Measurements from ENCODE around the gene ACAP3. TPM values are rescaled to one million over a fixed set of nuclear protein-coding genes. Genes with fewer than 3 reads are reported as not detected.
A peak's percentile ranks its signal among the peaks of the same experiment; 100 is the strongest.

Gene ACAP3
- total RNA-seq, 8 experiments from 2014 or later, result 23.9 to 88.9 (median 48.9) TPM

DNA sequence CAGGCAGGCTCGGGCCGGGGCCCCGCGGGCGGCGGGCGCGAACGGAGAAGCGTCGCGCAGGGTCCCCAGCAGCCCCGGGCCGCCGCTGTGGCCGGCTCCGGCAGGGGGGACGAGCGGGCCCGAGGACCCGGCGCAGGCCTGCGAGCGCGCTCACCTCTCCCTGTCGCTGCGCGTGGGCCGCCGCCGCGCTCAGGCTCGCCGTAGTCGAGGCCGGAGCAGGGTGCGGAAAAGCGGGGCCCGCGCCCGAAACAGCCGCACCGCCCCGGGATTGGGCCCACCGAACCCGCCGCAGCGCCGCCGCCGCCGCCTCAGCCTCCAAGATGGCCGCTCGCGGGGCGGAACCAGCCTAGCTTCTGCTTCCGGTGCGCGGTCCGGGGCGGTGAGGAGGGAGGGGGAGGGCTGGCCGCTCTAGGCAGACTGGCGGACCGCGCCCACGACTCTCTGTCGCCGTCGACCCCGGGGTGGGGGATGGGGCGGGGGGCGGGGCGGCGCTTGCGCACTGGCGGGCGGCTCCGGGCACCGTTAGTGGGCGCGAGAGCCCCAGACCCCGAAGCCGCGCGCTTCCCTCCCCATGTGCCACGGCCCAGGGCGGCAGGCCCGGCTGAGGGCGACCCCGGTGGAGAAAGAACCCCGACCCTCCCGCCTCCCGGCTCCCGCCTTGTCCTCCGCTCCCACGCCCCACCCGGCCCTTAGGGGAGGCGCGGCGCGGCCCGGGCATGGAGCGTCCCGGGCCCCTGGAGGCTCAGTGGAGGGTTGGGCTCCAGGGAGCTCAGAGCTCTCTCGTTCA is 34.0 kb downstream of the ACAP3 start, which contains the start of gene UBE2J2:
TSS of gene UBE2J2 (minus strand) at position 343 of the 787 bp plus-strand sequence. CDS start 5,862 bp downstream, outside the sequence.
- peak; percentile 52 to 95 (median 92) for ATAC-seq (replicated peaks in 6 of 8)
- in situ Hi-C loops (cut with MboI; ENCODE audit: low pct_unique_long_range_greater_than_20kb in 2 of 9, low sequenced_read_pairs in 9 of 9, unreplicated experiment in 9 of 9), result loop anchor here in 3 of 9 experiments (25.0 kb wide), 2 partner anchors 111 to 261 kb away; partner anchors contain the start of genes AGRN (in 2 of the 3), HES4 (in 2 of the 3), ISG15 (in 2 of the 3) and TTLL10 (in 1 of the 3)
- WGBS, 10 experiments, result 0% methylated on average over 7 of the region's 105 CpGs; no CpG with 5 or more reads in 9 of the 10 experiments
- Histone ChIP-seq H3K4me1 (replicated peaks in 1 of 2) (peaks cover 26 to 27% of the 10 kb centered on the region in 2 donors), H3K27ac (peak within 1 kb of the TSS; percentile 89 to 95), H3K4me3 (peak within 1 kb of the TSS; percentile 86 to 98 (median 96))

DNA sequence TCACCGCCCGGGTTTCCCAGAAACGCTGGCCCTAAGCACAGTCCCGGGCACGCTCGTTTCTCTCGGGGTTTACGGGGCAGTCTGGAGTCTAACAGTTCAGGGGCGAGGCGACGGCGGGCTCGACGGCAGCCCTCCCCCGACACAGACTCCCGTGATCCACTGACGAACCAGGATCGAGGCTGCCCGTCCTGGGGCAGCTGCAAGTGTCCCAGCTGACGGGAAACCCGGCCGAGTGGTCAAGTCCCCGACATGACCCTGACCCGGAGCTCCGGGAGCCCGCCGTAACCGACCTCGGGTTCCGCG is 34.6 kb downstream of the ACAP3 start:
- WGBS, 10 experiments, result 0% methylated on average over 8 to 11 of the region's 31 CpGs; no CpG with 5 or more reads in 8 of the 10 experiments
- H3K4me3 ChIP-seq, result peak overlapping the region; percentile 86 to 98 (median 96)
- in situ Hi-C loops (cut with MboI; ENCODE audit: low pct_unique_long_range_greater_than_20kb in 2 of 9, low sequenced_read_pairs in 9 of 9, unreplicated experiment in 9 of 9), result loop anchor here in 3 of 9 experiments (25.0 kb wide), 2 partner anchors 111 to 261 kb away; partner anchors contain the start of genes AGRN (in 2 of the 3), HES4 (in 2 of the 3), ISG15 (in 2 of the 3) and TTLL10 (in 1 of the 3)
- ATAC-seq (replicated peaks in 6 of 8), result peak in 3 of 8 experiments; percentile 1 to 2 (median 2)
- peaks cover 26 to 27% of the 10 kb centered on the region in 2 donors for H3K4me1 ChIP-seq (replicated peaks in 1 of 2)
- H3K27ac ChIP-seq, result peak overlapping the region; percentile 89 to 95

DNA sequence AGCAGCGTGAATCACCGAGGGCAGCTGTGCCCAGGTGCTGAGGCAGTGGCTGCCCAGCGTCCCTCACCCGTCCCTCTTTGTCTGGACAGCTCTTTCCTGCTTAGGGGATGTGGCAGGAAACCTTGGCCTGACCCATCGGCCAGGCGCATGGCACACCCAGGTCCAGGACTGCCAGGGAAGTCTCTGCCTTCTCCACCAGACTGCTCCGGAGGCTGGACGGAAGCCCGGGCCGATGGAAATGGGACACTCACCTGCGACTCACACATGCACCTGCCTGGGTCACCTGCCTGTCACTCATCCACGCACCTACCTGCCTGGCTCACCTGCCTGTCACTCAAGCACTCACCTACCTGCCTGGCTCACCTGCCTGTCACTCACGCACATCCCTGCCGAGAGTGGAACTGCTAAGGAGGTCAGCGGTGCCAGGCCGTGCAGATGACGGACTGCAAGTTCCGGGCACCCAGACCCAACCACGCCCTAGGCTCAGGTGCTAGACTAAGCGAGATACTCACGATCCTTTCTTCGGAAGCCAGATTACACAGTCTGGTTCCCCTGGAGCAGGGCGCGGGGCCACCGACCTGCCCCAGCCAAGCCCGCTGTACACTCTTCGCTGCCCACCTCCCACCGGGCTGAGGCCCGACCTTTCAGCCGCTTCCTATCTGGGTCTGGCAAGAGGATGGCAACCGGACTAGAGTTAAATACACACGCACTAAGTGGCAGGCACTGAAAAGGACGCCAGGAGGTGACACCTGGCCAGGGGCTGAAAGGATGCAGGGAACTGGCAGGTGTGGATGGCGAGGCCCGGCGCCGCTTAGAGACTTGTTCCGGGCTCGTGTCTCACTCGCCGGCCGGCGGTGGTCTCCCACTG is 35.2 kb downstream of the ACAP3 start:
- 19 to 82% (median 52%) methylated on average over 3 to 19 of the region's 43 CpGs; no CpG with 5 or more reads in 2 of the 10 experiments for whole genome bisulfite sequencing, 10 experiments
- ATAC-seq (replicated peaks in 6 of 8), result peak in 1 of 8 experiments; percentile 0
- in situ Hi-C loops (cut with MboI; ENCODE audit: low pct_unique_long_range_greater_than_20kb in 2 of 9, low sequenced_read_pairs in 9 of 9, unreplicated experiment in 9 of 9), result loop anchor here in 3 of 9 experiments (25.0 kb wide), 2 partner anchors 110 to 260 kb away; partner anchors contain the start of genes AGRN (in 2 of the 3), HES4 (in 2 of the 3), ISG15 (in 2 of the 3) and TTLL10 (in 1 of the 3)
- peak overlapping the region; percentile 86 to 98 (median 96) for H3K4me3 ChIP-seq
- peak overlapping the region; percentile 89 to 95 for H3K27ac ChIP-seq
- H3K4me1 ChIP-seq (replicated peaks in 1 of 2), result peaks cover 26 to 27% of the 10 kb centered on the region in 2 donors

DNA sequence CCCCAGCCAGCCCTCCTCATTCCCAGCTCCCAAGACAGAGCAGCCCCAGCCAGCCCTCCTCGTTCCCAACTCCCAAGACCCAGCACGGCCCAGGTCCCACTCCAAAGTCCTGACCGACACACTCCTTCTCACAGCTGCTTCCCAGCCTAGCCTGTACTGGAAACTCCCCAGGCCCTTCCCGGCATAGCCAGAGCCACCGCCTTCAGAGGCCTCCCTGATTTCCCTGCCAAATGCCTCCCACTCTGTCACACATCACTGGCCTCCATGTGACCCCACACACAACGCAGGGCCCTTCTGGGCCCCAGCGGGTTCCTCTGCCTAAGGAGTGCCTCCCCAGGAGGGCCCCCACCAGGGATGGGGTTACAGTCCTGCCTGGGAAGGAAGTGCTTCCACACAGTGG is 36.9 kb downstream of the ACAP3 start:
- H3K4me1 ChIP-seq (replicated peaks in 1 of 2), result peaks cover 26 to 27% of the 10 kb centered on the region in 2 donors
- no peak overlapping the region for H3K4me3 ChIP-seq
- peak in 3 of 8 experiments; percentile 24 to 71 (median 70) for ATAC-seq (replicated peaks in 6 of 8)
- in situ Hi-C loops (cut with MboI; ENCODE audit: low pct_unique_long_range_greater_than_20kb in 2 of 9, low sequenced_read_pairs in 9 of 9, unreplicated experiment in 9 of 9), result loop anchor here in 3 of 9 experiments (25.0 kb wide), 2 partner anchors 109 to 259 kb away; partner anchors contain the start of genes AGRN (in 2 of the 3), HES4 (in 2 of the 3), ISG15 (in 2 of the 3) and TTLL10 (in 1 of the 3)
- no peak overlapping the region for H3K27ac ChIP-seq
- 0 to 100% (median 90%) methylated on average over 1 to 6 of the region's 7 CpGs; no CpG with 5 or more reads in 4 of the 10 experiments for WGBS, 10 experiments

DNA sequence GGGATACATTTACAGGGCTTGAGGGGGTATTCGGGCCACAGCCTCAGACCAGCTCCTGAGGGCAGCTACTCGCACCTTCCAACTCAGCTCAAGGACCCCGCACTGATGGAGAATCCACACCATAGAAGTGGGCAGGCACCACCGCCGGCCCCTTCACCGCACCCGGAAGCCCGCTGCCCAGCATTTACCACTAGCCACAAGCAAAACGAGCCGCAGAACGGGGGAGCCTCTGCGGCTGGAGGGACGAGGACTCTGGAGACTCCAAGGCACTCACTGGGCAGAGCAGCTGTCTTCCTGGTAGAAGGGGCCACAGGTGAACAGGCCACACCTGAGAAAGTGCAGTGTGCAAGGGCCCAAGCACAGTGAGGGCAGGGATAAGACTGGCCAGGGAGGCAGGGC is 39.4 kb downstream of the ACAP3 start:
- 94 to 100% (median 98%) methylated on average over 5 to 13 of the region's 13 CpGs; no CpG with 5 or more reads in 5 of the 10 experiments for WGBS, 10 experiments
- Histone ChIP-seq H3K4me1 (replicated peaks in 1 of 2) (peaks cover 20% of the 10 kb centered on the region in 2 donors), H3K27ac (no peak overlapping the region), H3K4me3 (no peak overlapping the region)
- in situ Hi-C loops (cut with MboI; ENCODE audit: low pct_unique_long_range_greater_than_20kb in 2 of 9, low sequenced_read_pairs in 9 of 9, unreplicated experiment in 9 of 9), result loop anchor here in 3 of 9 experiments (25.0 kb wide), 2 partner anchors 106 to 256 kb away; partner anchors contain the start of genes AGRN (in 2 of the 3), HES4 (in 2 of the 3), ISG15 (in 2 of the 3) and TTLL10 (in 1 of the 3)
- no peak for ATAC-seq (replicated peaks in 6 of 8)

DNA sequence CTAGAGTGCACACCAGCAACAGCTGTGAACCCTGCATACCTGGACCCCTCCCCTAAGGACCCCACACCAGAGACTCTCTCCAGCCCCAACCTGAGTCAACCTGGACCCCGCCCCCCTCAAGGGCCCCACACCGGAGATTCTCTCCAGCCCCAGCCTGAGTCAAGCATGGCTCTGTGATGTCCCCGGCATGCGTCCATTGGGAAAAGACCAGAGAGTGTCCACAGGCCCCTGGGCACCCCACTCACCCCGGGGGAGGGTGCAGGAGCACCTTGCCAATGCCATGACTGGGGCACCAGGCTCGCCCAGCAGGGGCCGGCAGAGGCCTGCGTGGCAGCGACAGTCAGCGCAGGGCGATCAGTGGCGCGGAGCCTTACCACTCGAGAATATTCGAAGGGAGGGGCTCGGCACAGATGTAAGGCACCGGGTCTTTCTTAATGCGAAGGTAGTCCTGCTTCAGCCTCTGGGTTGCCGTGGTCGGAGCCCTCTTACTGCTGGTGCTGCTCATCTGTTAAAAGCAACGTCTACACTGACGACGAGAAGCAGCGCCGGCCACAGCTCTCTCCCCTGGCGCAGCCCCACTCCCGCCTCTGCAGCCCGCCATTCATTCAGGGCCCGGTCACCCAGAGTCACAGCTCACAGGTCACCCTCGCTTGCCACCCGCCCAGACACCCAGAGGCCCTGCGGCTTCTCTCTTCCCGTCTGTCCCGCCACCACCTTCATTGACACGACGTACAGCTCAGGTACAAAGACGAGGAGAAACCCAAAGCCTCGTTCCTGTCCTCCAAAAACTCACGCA is 40.0 kb downstream of the ACAP3 start:
- H3K27ac ChIP-seq, result no peak overlapping the region
- WGBS, 10 experiments, result 94 to 100% (median 96%) methylated on average over 3 to 19 of the region's 39 CpGs; no CpG with 5 or more reads in 5 of the 10 experiments
- in situ Hi-C loops (cut with MboI; ENCODE audit: low pct_unique_long_range_greater_than_20kb in 2 of 9, low sequenced_read_pairs in 9 of 9, unreplicated experiment in 9 of 9), result loop anchor here in 3 of 9 experiments (25.0 kb wide), 2 partner anchors 105 to 255 kb away; partner anchors contain the start of genes AGRN (in 2 of the 3), HES4 (in 2 of the 3), ISG15 (in 2 of the 3) and TTLL10 (in 1 of the 3)
- H3K4me3 ChIP-seq, result no peak overlapping the region
- peak in 3 of 8 experiments; percentile 12 to 25 (median 23) for ATAC-seq (replicated peaks in 6 of 8)
- peaks cover 19 to 20% of the 10 kb centered on the region in 2 donors for H3K4me1 ChIP-seq (replicated peaks in 1 of 2)

DNA sequence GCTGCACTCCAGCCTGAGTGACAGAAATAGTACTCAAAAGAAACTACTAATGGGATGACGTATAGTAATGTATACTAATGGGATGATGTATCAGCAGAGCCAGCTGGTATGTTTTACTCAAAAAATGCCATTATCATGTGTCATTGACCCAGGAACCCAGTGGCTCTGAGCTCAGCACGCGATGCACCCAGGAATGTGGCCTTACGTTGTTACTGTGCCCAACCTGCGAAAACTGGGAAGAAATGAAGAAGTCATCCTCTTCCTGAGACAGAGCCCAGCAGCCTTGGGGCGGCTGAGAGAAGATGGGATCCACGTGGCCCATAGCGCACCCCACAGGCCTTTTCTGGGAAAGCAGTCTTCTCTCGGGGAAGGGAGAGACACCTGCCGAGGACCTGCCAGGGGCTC is 42.9 kb downstream of the ACAP3 start:
- Histone ChIP-seq H3K27ac (no peak overlapping the region), H3K4me1 (replicated peaks in 1 of 2) (no peaks in the 10 kb centered on the region)
- peak in 5 of 8 experiments; percentile 3 to 66 (median 54) for ATAC-seq (replicated peaks in 6 of 8)

DNA sequence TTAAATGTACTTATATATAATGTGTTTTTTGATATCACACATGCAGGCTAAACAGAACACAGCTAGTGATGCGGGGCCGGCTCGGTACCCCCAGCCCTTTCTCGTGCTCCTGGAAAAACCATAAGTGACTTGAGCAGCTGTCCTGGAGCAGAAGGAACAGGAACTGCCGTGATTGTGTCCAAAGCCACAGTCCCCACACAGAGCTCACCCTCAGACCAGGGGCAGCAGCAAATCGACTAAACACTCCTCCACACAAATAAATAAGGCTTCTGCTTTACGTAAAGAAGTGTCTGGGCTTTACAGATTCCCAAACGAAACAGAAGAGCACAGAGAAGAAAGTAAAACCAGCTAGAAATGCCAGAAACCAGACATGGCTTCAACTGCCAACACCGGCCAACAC is 43.7 kb downstream of the ACAP3 start:
- no peak for ATAC-seq (replicated peaks in 6 of 8)
- H3K27ac ChIP-seq, result no peak overlapping the region
- WGBS, 10 experiments, result 83 to 100% (median 89%) methylated on average over 1 to 9 of the region's 9 CpGs; no CpG with 5 or more reads in 3 of the 10 experiments
- in situ Hi-C loops (cut with MboI; ENCODE audit: low pct_unique_long_range_greater_than_20kb in 2 of 9, low sequenced_read_pairs in 9 of 9, unreplicated experiment in 9 of 9), result loop anchor here in 3 of 9 experiments (25.0 kb wide), 2 partner anchors 102 to 252 kb away; partner anchors contain the start of genes AGRN (in 2 of the 3), HES4 (in 2 of the 3), ISG15 (in 2 of the 3) and TTLL10 (in 1 of the 3)
- no peak overlapping the region for H3K4me3 ChIP-seq
- no peaks in the 10 kb centered on the region for H3K4me1 ChIP-seq (replicated peaks in 1 of 2)

More for the DNA sequence above, 42.9 kb downstream of the ACAP3 start:
- no peak overlapping the region for H3K4me3 ChIP-seq
- in situ Hi-C loops (cut with MboI; ENCODE audit: low pct_unique_long_range_greater_than_20kb in 2 of 9, low sequenced_read_pairs in 9 of 9, unreplicated experiment in 9 of 9), result loop anchor here in 3 of 9 experiments (25.0 kb wide), 2 partner anchors 103 to 253 kb away; partner anchors contain the start of genes AGRN (in 2 of the 3), HES4 (in 2 of the 3), ISG15 (in 2 of the 3) and TTLL10 (in 1 of the 3)
- WGBS, 10 experiments, result 20 to 100% (median 92%) methylated on average over 1 to 10 of the region's 10 CpGs

DNA sequence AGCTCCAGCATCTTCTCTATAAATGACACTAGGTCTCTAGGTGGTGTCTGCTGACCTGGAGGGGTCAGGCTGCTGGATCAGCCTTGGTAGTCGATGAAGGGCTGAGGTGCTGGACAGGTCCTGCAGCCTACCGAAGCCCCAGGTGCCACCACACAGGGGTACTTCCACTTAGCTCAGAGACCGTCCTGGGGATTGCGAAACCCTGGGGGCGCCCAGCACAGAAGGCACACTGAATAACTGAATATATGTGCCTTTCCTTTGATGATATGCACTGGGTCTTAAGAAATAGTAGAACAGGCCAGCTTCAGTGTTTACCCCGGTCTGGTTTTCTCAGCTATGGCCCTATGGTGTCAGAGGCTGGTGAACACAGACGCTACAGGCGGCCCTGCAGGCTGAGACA is 45.0 kb downstream of the ACAP3 start:
- in situ Hi-C loops (cut with MboI; ENCODE audit: low pct_unique_long_range_greater_than_20kb in 2 of 9, low sequenced_read_pairs in 9 of 9, unreplicated experiment in 9 of 9), result loop anchor here in 3 of 9 experiments (25.0 kb wide), 2 partner anchors 100 to 250 kb away; partner anchors contain the start of genes AGRN (in 2 of the 3), HES4 (in 2 of the 3), ISG15 (in 2 of the 3) and TTLL10 (in 1 of the 3)
- WGBS, 10 experiments, result 80 to 100% (median 96%) methylated on average over 1 to 7 of the region's 8 CpGs; no CpG with 5 or more reads in 3 of the 10 experiments
- no peaks in the 10 kb centered on the region for H3K4me1 ChIP-seq (replicated peaks in 1 of 2)
- ATAC-seq (replicated peaks in 6 of 8), result no peak
- no peak overlapping the region for H3K4me3 ChIP-seq
- no peak overlapping the region for H3K27ac ChIP-seq

DNA sequence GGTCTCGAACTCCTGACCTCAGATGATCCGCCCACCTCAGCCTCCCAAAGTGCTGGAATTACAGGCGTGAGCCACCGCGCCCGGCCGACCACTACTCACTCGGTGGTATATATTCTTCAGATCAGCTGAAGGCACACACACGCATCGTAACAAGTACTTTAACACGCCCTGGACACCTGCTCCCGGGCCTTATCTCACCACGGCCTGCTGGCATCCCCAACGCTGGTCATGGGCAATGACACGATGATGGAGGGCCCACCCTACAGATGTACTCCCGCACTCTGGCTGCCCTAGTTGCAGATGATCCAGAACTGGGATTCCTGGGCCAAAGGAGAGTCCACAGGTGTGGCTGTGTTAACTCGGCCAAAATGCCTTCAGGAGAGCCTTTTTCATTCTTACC is 45.7 kb downstream of the ACAP3 start:
- WGBS, 10 experiments, result 80 to 100% (median 98%) methylated on average over 1 to 17 of the region's 17 CpGs; no CpG with 5 or more reads in 3 of the 10 experiments
- Histone ChIP-seq H3K4me1 (replicated peaks in 1 of 2) (no peaks in the 10 kb centered on the region), H3K27ac (no peak overlapping the region), H3K4me3 (no peak overlapping the region)
- in situ Hi-C loops (cut with MboI; ENCODE audit: low pct_unique_long_range_greater_than_20kb in 2 of 9, low sequenced_read_pairs in 9 of 9, unreplicated experiment in 9 of 9), result loop anchor here in 3 of 9 experiments (25.0 kb wide), 2 partner anchors 100 to 250 kb away; partner anchors contain the start of genes AGRN (in 2 of the 3), HES4 (in 2 of the 3), ISG15 (in 2 of the 3) and TTLL10 (in 1 of the 3)
- ATAC-seq (replicated peaks in 6 of 8), result no peak

All from motor neuron (in vitro differentiated cells).